Activated effector memory CD4-positive, alpha-beta T cell treated with anti-CD3 and anti-CD28 coated beads, Interleukin-2, amount 50 U/mL, for 16 hours (primary cell): Measurements from ENCODE around the gene MTLN.
"Not testable (repeated sequence)": the region's sequence is repeated elsewhere in the genome, so short reads cannot be mapped to it uniquely, and the experiment has no call there.

Experiments used
- DNase-seq: peaks from one replicate; pipeline ENCODE4 v3.0.0-alpha.2; 2020

The MTLN gene

GRCh38 chr2:110198016-110198415 lies 14.3 kb downstream of the MTLN start:
- no peak for DNase-seq

GRCh38 chr2:110197452-110197851 lies 14.9 kb downstream of the MTLN start:
- no peak for DNase-seq

GRCh38 chr2:110190169-110190568 lies 22.2 kb downstream of the MTLN start:
- DNase-seq = not testable (repeated sequence)

- no peak for DNase-seq
Measured at GRCh38 chr2:110182449-110182848, 29.9 kb downstream of the MTLN start.

- no peak for DNase-seq
Measured at GRCh38 chr2:110180036-110180435, 32.3 kb downstream of the MTLN start.

GRCh38 chr2:110173523-110173922 lies 38.8 kb downstream of the MTLN start:
- DNase-seq = no peak

- no peak for DNase-seq
Measured at GRCh38 chr2:110172506-110172905, 39.8 kb downstream of the MTLN start.

- DNase-seq = no peak
Measured at GRCh38 chr2:110170102-110170501, 42.2 kb downstream of the MTLN start.

- no peak for DNase-seq
Measured at GRCh38 chr2:110167326-110168000, 44.9 kb downstream of the MTLN start.

GRCh38 chr2:110166266-110166665 lies 46.1 kb downstream of the MTLN start:
- no peak for DNase-seq
